Esophagus squamous epithelium (tissue), 5 donors: ENCODE data around the gene SMAD7. TPM values are rescaled to one million over a fixed set of nuclear protein-coding genes. Genes with fewer than 3 reads are reported as not detected.
A peak's percentile ranks its signal among the peaks of the same experiment; 100 is the strongest.

ENCODE experiments used
- DNase-seq: peaks from one replicate; lab custom pipeline; 2025; lab: John Stamatoyannopoulos, UW
- H3K27ac ChIP-seq, 4 donors: fragments of 200-600 bp; sonication (generic); one replicate each; pipeline ENCODE4 v1.5.1; 2016 to 2019; ENCODE audit warnings: mild to moderate bottlenecking in 1 of 4
- H3K27me3 ChIP-seq, 4 donors: fragments of 200-600 bp; sonication (generic); 1 replicate in 3 of 4; 2 replicates in 1 of 4; pipeline versions ENCODE4 v1.5.1 to v1.6.0; 2017 to 2021; ENCODE audit warnings: antibody characterized with exemption in 1 of 4
- H3K36me3 ChIP-seq, 3 donors: fragments of 200-600 bp; sonication (generic); one replicate each; pipeline ENCODE4 v1.5.1; 2016 to 2019
- H3K4me1 ChIP-seq, 3 donors: fragments of 200-600 bp; sonication (generic); one replicate each; pipeline ENCODE4 v1.5.1; 2017 to 2019
- H3K4me3 ChIP-seq, 4 donors: fragments of 200-600 bp; sonication (generic); 1 replicate in 3 of 4; 2 replicates in 1 of 4; pipeline ENCODE4 v1.5.1; 2016 to 2019; ENCODE audit warnings: mild to moderate bottlenecking in 2 of 4, moderate library complexity in 1 of 4
- H3K9me3 ChIP-seq, 3 donors: fragments of 200-600 bp; sonication (generic); one replicate each; pipeline ENCODE4 v1.5.1; 2016 to 2019
- CTCF ChIP-seq, 6 experiments: fragments of 450-650 bp in 4 of 6; fragments of 200-600 bp in 2 of 6; sonication (generic) in 2 of 6; IDR thresholded peaks; one replicate each; pipeline ENCODE4 v1.5.1; 2016 to 2019; ENCODE audit warnings: antibody characterized with exemption in 6 of 6, mild to moderate bottlenecking in 4 of 6, moderate library complexity in 4 of 6
- POLR2A ChIP-seq, 4 donors: fragments of 450-650 bp; IDR thresholded peaks; one replicate each; pipeline ENCODE4 v1.6.1; 2017; ENCODE audit warnings: antibody characterized with exemption in 4 of 4, mild to moderate bottlenecking in 4 of 4, moderate library complexity in 3 of 4
- WGBS, 2 donors: methylation state at CpG; one replicate each; pipeline ENCODE4 v1.1.5; 2018; 5-methylcytosine and 5-hydroxymethylcytosine counted together
- intact Hi-C: fragments of 100-400 bp; cut with DNase I; formaldehyde crosslinking; loops from one replicate; pipeline ENCODE4 v1.15.0; 2022
- total RNA-seq, 4 donors: library from RNA; depleted of rRNA; stranded (reverse); fragments of >200 nt; gene quantifications; one replicate each; pipeline ENCODE4 v1.1.0, GENCODE V29; 2016
- donor health status: DM: yes; HTN: yes; CAD: no.

The SMAD7 gene
- total RNA-seq, 4 donors from 2014 or later: 4.2 to 26.5 (median 9.0) TPM

- H3K27me3 ChIP-seq: no peaks in the 10 kb centered on the region
- H3K4me1 ChIP-seq: peaks cover 0 to 55% (median 9%) of the 10 kb centered on the region in 3 donors
- TF ChIP-seq POLR2A (IDR thresholded peaks at IDR 0.05): no peak
- TF ChIP-seq CTCF (IDR thresholded peaks at IDR 0.05): no peak
- H3K27ac ChIP-seq: peak overlapping the region in 3 of 4 donors; percentile 49 to 60 (median 53)
- no peak overlapping the region for H3K4me3 ChIP-seq
- DNase-seq: no peak
- no peaks in the 10 kb centered on the region for H3K9me3 ChIP-seq
- H3K36me3 ChIP-seq: no peaks in the 10 kb centered on the region
- intact Hi-C loops: no loop called here
- WGBS, 2 donors: 43 to 45% methylated on average over 9 of the region's 10 CpGs
These were observed 42.8 kb upstream of the SMAD7 start for GRCh38 chr18:48993586-48993985.

- H3K27ac ChIP-seq: peak overlapping the region in 1 of 4 donors; percentile 60
- H3K9me3 ChIP-seq: no peaks in the 10 kb centered on the region
- TF ChIP-seq POLR2A (IDR thresholded peaks at IDR 0.05) (no peak), CTCF (IDR thresholded peaks at IDR 0.05) (no peak)
- 80 to 86% methylated on average over 11 to 12 of the region's 12 CpGs for WGBS, 2 donors
- no peak overlapping the region for H3K4me3 ChIP-seq
- no peaks in the 10 kb centered on the region for H3K27me3 ChIP-seq
- DNase-seq: no peak
- H3K36me3 ChIP-seq: no peaks in the 10 kb centered on the region
- H3K4me1 ChIP-seq: peaks cover 0 to 49% (median 3%) of the 10 kb centered on the region in 3 donors
- intact Hi-C loops: no loop called here
These were observed 42.2 kb upstream of the SMAD7 start for GRCh38 chr18:48992791-48993555.

GRCh38 chr18:48992133-48992532 is 41.4 kb upstream of the SMAD7 start:
- WGBS, 2 donors: 93 to 100% methylated on average over 2 to 5 of the region's 8 CpGs
- no peaks in the 10 kb centered on the region for H3K36me3 ChIP-seq
- H3K4me1 ChIP-seq: peaks cover 0 to 40% (median 0%) of the 10 kb centered on the region in 3 donors
- H3K4me3 ChIP-seq: no peak overlapping the region
- H3K27ac ChIP-seq: no peak overlapping the region
- intact Hi-C loops: no loop called here
- H3K27me3 ChIP-seq: no peaks in the 10 kb centered on the region
- no peak for DNase-seq
- no peak for TF ChIP-seq POLR2A (IDR thresholded peaks at IDR 0.05)
- TF ChIP-seq CTCF (IDR thresholded peaks at IDR 0.05): no peak
- no peaks in the 10 kb centered on the region for H3K9me3 ChIP-seq

GRCh38 chr18:48991676-48992075 is 40.9 kb upstream of the SMAD7 start:
- TF ChIP-seq POLR2A (IDR thresholded peaks at IDR 0.05): no peak
- TF ChIP-seq CTCF (IDR thresholded peaks at IDR 0.05): no peak
- DNase-seq: no peak
- no peaks in the 10 kb centered on the region for H3K36me3 ChIP-seq
- peaks cover 0 to 36% (median 0%) of the 10 kb centered on the region in 3 donors for H3K4me1 ChIP-seq
- no peaks in the 10 kb centered on the region for H3K9me3 ChIP-seq
- H3K27ac ChIP-seq: no peak overlapping the region
- H3K27me3 ChIP-seq: no peaks in the 10 kb centered on the region
- intact Hi-C loops: no loop called here
- H3K4me3 ChIP-seq: no peak overlapping the region
- 81% methylated on average over 8 of the region's 10 CpGs; no CpG with 5 or more reads in 1 of the 2 donors for WGBS, 2 donors

- no peak for DNase-seq
- WGBS, 2 donors: 53% methylated on average over 3 of the region's 5 CpGs; no CpG with 5 or more reads in 1 of the 2 donors
- Histone ChIP-seq H3K27ac (no peak overlapping the region), H3K4me3 (no peak overlapping the region), H3K27me3 (no peaks in the 10 kb centered on the region), H3K4me1 (peaks cover 0 to 34% (median 0%) of the 10 kb centered on the region in 3 donors), H3K9me3 (no peaks in the 10 kb centered on the region), H3K36me3 (no peaks in the 10 kb centered on the region)
- no peak for TF ChIP-seq CTCF (IDR thresholded peaks at IDR 0.05)
- no peak for TF ChIP-seq POLR2A (IDR thresholded peaks at IDR 0.05)
- intact Hi-C loops: no loop called here
These were observed 40.5 kb upstream of the SMAD7 start for GRCh38 chr18:48991319-48991660.
